GM21515 (cell line): ENCODE data around the gene CAMKK1.

Experiments used
- ATAC-seq: cut with Tn5 transposase; IDR thresholded peaks from one replicate; pipeline ENCODE4 v1.9.1; 2021; ENCODE audit not compliant: unreplicated experiment

CAMKK1 gene

DNA sequence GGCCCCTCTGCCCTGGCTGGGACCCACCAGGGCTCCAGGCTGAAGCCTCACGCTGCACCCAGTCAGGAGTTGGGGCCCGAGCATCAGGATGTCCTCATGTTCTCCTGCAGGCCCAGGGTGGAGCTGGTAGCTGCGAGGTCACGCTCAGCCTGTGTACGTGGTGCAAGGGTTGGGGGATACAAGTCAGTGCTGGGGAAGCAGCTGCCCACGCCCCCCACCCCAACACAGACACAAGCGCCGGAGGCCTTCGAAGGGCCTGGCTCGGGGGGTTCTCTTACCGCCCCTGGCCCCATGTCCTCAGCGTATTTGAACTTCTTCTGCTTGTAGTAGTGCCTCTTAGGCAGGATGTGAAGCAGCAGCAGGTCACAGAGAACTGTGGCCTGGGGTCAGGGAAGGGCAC, 4.9 kb upstream of the CAMKK1 start:
- no peak for ATAC-seq

DNA sequence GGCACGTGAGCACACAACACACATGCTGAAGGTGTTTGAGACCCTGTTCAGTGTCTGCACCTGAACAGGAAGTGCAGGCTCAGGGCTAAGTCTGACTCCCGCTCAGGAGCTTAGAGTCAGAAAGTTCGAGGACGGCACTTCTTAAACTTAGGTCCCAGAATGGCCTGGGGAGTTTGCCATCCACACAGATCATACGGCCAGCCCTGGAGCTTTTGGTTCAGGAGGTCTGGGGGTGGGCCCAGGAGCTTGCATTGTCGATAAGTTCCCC, 4.0 kb upstream of the CAMKK1 start:
- no peak for ATAC-seq

DNA sequence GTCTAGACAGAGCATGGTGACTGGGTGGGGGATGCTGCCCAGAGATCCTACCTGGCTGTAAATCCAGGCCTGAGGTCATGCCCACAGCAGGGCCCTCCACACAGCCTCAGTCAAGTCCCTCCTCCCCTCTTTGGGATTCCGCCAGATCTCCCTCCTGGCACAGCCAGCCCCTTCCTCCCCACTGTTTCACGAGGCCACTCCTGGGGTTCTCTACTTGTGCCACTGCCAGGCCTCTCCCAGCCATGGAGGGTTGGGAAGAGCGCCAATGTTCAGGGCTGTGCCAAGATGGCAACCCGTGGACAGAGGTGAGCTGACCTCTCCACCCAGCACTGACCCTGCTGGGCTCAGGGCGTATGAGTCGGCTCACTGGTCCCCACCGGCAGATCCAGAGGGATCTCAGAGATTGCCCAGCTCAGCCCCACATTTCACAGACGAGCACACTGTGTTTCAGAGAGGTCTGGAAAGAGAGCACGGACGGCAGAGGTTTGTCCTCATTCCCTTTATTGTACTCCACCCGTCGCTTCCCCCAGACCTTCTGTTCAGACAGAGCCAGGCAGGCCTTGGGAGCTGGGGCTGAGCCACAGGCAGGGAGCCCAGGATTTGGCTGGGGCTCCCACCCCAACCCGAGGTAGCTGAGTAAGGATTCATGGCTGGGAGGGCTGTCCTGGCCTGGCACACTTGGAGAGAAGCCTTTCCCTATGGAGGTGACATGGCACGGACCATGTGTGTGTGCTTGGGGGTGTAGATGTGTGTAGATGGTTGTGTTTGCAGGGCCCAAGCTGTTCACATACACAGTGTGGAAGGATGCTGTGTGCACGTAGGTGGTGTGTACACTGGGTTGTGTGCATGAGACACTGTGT, 3.5 kb upstream of the CAMKK1 start:
- ATAC-seq, result no peak

DNA sequence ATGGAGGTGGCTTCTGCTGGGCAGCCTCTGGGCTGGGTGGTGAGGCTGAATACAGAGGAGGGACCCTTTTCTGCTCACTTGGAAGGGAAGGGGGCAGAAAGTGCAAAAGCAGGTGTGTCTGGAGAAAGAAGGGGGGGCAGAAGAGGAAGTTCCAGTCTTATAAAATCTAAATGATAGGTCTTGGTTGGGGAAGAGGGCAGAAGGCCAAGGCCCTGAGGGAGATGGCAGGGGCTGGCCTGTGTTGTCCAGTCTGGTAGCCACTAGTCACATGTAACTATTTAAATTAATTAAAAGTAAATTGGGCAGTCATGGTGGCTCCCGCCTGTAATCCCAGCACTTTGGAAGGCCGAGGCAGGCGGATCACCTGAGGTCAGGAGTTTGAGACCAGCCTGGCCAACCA, 2.5 kb upstream of the CAMKK1 start:
- ATAC-seq, result no peak

DNA sequence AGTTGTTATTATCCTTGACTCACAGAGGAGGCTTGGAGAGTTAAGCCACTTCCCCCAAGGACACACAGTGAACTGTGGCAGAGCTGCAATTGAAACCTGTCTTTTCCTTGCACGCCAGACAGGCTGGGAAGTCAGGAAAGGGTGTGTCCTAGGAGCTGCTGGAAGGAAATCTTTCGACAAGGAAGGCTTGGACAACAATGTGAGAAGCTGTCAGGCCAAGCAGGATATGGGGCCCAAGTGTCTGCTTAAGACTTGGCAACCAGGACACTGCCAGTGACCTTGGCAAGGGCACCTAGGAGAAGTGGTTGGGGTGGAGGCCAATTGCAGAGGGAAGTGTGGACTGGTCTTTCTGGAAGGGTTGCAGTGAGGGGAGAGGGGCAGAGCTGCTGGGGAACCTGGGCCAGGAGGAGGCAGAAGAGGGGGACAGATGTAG, 2.1 kb upstream of the CAMKK1 start:
- no peak for ATAC-seq

DNA sequence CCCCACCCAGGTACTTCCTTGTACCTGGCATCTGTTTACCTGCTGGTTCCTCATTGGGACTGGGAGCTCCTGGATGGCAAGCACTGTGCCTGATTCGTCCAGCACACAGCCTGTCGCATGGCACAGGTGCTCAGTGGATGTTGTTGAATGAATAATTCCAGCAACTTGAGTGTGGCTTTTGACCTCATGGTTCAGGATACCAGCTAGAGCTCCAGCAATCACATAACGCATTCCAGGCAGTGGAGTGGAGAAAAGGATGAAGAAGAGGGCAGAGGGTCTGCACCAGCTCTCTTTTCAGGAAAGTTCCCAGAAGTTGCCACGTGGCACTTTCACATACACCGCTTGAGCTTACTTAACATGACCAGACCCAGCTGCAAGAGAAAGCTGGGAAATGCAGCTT, 1.3 kb upstream of the CAMKK1 start:
- no peak for ATAC-seq

DNA sequence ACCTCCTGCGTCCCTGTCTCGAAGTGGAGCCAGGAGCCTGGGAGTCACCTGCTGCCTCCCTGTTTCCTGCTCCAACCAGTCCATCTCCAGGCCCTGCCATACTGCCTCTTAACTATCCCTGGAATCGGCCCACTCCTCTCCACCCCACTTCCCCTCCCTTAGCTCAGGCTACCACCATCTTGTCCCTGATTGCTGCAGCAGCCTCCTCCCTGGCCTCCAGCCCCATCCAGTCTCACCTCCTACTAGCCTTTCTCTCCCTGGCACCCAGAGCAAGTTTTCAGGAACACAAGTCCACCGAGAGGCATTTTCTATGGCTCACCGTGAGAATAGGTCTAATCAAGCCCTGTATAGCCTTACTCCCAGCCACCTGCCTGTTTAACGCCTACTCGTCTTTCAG, 865 bp upstream of the CAMKK1 start:
- no peak for ATAC-seq

DNA sequence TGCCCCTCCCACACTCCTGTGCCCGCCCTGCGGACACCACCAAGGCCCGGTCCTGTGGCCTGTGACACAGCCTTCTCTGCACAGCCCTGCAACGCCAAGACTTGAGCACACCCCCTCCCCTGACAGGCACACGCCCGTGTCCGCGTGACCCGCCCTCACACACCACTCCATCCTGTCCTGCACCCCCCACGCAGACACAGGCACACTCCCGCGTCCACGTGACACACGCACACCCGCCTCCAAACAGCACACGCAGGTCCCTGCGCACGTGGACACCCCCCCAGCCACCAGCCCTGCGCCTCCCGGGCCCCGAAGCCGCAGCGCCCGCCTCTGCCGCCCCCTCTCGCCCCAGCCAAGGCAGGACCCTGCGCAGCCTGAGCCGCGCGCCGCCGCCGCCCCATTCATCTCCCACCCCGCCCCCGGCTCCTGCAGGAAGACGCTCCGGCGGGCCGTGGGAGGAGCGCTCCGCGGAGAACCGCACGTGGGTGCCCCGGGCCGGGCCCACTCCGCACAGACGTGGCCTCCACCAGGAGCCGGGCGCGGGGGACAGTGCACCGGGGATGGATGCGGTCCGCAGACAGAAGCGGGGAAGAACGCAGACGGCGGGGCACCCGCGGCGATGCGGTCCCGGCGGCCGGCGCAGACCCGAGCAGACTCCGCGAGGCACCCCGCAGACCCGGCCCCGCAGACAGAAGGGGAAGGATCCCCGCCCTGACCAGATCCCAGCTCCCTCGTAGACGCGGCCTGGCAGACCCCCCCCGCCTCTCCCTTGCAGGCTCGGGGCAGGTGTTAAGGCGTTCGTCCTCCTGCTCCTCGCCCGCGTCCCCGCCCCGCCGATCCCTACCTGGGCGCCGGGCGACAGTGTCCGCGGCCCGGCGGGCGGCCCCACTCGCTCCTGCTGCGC, 506 bp downstream of the CAMKK1 start:
- ATAC-seq, result peak; percentile 18

DNA sequence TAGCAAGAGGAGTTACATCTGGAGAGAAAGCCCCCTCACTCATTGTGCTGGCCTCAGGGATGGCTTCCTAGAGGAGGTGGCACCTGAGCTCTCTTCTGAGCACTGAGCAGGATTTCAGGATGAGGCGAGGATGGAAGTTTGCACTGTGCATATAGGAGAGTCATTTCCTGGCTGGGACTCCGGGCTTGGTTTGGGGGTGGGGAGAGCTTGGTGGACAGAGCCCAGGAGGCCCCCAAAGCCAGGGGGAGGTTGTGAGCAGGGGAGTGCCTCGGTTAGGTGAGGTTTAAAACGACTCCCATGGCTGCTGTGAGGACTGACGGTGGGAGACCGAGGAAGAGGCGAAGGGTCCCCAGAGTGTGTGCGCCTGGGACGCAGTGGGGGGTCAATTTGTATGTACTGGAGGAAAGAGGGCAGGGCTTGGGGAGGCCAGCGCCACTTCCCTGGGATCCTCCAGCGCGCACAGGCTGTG, 1.2 kb downstream of the CAMKK1 start:
- no peak for ATAC-seq

DNA sequence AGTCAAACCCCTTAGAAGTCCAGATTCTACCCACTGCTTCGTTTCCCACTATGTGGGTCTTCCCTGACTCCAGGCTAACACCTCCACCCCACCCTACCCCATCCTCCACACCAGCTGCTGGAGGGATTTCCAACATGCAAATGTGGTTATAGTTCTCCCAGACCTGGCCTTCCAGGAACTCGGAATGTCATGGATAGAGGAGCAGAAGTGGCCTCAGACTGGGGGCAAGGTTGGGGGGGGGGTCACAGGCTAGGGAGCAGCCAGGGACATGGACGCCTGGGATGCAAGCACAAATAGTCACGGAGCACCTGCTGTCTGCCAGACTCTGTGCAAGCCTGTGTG, 2.0 kb downstream of the CAMKK1 start:
- no peak for ATAC-seq

DNA sequence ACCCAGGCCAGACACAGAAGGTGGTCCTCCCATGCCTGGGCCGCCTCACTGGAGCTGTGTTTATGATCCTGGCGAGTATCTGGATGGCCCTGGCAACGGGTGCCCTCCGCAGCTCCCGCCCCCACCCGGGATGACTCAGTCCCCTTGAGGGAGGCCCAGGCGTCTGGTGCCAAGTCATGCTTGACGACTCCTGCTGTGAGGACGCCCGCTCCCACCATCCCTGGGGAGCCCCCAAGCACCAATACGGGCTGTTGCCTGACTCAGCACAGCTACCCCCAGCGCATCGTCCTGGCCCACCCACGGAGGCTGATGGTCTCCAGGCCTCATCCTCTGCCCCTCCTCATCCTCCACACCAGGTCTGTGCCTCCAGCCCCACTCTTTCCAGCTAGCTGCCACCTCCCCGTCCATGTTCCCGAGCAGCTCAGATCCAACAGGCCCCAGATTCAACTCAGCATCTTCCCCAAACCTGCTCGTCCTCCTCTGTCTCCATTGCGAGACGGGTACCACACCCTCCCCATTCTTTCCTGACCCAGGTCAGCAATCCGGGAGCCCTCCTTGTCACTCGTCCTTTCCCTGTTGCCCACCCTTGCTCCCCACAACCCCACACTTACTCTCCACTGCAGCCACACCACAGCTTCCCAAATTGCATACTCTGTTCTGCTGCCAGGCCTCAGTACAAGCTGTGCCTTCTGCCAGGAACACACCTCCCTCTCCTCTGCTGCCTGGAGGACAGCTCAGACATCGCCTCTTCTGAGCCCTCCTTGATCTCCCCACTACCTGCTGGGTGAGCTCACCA, 2.6 kb downstream of the CAMKK1 start:
- no peak for ATAC-seq

DNA sequence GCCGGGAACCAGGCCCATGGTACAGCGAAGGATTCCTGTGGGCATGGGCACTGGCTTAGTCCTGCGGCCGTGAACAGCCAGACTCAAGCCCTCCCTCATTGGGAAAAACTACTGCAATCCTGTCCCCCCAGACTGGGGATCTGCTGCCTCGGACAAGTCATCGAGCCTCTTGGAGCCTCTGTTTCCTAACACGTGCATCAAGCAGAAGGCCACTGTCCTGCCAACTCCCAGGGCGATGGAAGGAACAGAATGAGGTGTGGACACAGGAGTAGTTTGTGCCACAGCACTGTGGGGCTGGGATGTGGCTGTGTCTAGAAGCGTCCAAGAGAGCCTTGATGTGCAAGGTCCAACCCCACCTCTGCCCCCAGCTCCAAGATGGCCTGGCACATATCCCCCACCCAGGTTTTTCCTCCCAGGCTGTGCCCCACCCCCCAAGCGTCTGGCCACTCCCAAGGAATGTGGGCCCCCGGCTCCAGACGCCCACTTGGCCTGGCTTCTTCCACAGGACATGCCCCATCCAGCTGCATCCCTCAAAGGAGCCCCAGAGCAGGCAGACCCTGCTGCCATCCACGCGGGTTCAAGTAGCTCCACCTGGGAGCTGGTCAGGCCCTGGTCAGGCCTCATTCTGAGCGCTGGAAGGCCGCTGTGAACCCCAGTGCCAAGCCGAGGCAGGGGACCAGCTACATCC, 3.4 kb downstream of the CAMKK1 start:
- ATAC-seq, result no peak

DNA sequence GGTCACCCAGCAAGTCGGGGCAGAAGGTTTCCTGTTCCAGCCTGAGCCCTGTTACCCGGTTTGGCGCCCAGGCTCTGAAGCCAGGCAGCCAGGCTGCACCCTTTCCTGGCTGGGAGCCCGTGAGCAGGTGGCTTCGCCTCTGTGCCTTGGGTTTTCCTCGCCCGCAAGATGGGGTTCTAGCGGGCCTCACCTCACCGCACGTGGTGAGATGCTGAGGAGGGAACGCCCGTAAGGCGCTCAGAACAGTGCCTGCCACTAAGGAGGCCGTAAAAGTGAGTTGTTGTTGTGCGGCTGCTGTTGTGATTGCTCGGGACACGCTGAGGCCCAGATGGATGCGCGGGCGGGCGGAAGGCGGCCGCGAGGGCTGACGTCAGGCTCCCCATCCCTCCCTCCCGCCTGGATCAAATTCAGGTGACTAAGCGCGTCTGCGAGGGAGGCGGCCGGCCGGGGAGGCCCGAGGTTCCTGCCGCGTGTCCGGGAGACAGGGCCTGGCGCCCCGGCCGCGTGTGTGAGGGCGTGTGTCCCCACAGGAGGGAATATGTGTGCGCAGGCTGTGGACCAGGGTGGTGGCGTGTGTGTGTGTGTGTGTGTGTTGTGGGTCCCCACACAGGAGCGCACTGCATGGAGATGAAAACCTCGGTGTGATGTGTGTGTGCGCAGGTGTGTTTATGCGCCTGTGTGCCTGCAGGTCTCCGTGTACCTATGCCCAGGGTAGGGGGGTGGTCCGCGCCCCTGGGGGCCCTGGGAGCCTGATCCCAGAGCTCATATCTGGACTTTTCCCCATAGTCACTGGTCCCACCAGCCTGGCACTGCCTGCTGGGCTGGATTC, 4.3 kb downstream of the CAMKK1 start:
- no peak for ATAC-seq

DNA sequence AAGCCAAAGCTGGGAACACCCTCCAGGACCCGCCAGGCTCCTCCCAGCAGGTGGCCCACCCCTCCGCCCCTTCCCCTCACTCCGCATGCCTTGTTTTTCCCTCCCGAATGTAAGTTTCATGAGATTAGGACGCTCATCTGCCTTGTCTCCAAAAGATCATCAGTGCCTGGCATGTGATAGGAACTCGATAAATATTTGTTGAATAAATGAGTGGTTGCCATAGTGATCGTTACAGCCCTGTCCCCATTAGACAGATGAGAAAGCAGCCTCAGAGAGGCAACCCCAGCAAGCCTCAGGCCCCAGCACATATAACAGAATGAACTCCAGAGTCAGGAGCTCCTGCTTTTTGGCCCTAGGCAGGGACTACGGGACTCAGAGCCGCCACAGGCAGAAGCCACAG, 5.0 kb downstream of the CAMKK1 start:
- no peak for ATAC-seq

DNA sequence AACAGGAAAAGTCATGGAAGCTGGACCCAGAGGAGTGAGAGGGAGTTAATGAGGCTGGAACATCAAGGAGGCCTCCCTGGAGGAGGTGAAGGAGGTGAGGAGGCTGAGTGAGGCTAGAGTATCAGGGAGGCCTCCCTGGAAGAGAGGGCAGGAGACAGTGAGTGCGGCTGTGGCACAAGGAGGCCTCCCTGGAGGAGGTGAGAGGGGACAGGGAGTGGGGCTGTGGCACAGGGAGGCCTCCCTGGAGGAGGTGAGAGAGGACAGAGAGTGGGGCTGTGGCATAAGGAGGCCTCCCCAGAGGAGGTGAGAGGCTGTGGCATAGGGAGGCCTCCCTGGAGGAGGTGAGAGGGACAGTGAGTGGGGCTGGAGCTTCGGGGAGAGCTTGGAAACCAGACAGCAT, 5.5 kb downstream of the CAMKK1 start:
- no peak for ATAC-seq

DNA sequence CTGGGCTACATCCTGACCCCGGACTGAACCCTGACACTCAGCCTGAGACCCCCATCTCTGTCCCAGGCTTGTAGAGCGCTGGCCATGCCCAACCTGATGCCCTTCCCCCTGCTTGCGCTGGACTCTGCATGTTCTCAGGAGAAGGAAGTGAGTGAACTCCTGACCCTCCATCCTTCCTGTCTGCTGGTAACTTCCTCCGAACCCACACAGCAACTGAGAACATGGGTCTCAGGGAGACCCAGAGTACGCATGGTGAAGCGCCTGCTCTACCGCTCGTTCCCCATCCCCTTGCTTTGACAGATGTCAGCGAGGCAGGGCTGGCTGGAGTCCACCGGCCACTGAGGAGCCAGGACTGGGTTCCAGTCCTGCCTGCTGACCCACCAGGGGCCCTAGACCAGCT, 6.1 kb downstream of the CAMKK1 start:
- ATAC-seq, result no peak

DNA sequence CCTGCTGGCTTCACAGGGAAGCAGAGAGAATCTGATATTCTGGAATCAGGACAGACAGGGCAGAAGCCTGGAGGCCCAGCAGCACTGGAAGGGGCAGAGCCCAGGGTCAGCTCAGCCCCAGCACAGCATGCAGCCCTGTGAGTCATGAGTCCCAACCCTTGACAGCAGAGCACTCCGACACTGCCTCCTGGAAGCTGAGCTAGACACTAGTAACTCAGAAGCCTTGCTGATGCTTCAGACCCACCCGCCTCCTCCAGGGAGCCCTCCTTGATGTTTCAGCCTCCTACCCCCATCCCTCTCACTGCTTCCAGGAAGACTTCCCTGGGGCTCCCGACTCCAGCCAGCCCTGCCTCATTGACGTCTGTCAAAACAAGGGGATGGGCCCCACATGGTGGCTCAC, 6.9 kb downstream of the CAMKK1 start:
- no peak for ATAC-seq

DNA sequence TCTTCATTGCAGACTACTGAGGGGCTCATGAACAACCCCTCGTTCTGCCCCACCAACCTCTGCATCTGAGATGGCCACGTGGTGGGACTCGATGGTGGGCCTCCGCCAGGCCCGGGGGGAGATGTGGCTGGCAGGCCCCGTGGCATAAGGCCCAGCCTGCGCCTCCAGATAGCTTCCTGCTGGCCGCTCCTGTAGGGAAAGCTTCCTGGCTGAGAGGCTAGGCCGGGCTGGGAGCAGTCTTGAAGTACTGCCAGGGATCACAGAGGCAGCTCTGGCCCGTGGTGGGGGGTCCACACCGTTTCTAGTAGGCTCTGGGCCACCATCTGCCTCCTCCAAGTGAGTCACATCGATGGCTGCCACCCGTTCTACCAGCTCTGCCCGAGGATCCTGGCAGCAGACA, 7.6 kb downstream of the CAMKK1 start:
- ATAC-seq, result no peak

DNA sequence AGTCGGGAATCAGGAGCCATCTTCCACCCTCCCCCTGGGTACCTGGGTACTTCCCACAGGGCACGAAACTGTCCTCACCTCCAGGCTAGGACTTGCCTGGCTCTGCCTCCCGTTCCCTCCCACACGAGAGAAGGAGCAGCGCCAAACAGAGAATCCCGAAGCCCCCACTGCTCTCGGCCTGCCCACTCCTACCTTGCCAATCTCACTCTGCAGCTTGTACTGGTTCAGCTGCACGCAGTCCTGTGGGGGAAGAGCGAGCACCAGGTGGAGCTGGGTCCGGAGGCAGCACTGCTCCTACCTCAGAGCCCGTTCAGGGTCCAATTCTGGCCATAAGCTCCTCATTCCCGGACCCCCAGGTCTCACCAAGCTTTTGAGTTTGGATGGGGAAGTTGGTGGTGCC, 8.7 kb downstream of the CAMKK1 start:
- ATAC-seq, result no peak

DNA sequence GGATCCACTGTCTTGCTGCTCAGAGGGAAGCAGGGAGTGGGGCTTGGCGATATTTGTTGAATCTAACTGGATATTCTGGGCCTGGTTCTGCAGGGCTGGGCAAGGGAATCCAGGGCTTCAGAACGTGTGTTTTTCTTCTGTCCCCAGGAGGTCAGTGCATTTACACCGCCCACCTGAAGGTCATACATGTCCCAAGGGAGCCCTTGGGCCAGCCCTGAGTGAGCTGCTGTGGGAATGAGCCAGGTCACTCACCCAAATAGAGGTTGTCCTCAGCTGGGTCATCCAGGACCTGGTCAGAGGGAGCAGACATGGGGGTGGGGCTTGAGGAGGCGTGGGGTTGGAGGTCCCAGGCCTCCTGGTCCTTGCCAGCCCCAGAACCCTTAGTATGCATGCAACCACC, 10.6 kb downstream of the CAMKK1 start:
- ATAC-seq, result no peak
